HG03520 (cell line): ENCODE measurements around the gene SLC7A6OS.

Source experiments
- ATAC-seq: cut with Tn5 transposase; IDR thresholded peaks from one replicate; pipeline ENCODE4 v1.9.1; 2021; ENCODE audit warnings: mild to moderate bottlenecking, moderate library complexity; ENCODE audit not compliant: unreplicated experiment

SLC7A6OS gene

DNA sequence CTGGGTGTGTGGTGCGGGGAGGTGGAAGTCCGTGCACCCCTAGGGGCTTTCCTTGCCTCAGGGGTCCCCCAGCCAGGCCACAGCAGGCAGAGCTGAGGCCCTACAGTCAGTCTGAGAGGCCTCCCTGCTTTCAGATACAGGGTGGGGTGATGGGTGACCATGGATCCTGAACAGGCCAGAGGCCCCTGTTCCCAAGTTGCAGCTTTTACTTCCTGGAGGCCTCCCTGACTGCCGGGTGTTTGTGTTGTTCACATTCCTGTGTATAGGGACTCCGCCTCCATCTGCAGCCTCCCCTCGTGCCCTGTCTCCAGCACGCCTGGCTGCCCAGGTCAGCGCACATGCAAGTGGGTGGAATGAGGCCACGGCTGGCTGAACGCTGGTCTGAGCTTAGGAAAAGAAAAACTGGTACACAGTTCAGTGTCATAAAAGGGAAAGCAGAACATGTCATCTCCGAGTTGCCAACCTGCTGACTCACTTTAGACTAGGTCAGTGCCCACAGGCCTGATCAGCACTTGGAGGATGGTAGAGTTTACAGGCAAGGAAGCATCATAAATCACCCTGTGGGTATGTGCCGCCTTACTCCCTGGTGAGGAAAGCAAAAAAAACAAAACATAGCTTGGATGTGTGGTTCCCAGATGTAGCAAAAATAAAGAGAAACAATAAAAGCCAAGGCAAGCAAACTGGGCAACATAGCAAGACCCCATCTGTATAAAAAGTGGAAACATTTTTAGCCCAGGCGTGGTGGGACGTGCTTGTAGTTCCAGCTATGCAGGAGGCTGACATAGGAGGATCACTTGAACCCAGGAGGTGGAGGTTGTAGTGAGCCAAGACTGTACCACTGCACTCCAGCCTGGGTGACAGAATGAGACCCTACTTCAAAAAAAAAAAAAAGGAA is 52.6 kb downstream of the SLC7A6OS start:
- ATAC-seq, result no peak

DNA sequence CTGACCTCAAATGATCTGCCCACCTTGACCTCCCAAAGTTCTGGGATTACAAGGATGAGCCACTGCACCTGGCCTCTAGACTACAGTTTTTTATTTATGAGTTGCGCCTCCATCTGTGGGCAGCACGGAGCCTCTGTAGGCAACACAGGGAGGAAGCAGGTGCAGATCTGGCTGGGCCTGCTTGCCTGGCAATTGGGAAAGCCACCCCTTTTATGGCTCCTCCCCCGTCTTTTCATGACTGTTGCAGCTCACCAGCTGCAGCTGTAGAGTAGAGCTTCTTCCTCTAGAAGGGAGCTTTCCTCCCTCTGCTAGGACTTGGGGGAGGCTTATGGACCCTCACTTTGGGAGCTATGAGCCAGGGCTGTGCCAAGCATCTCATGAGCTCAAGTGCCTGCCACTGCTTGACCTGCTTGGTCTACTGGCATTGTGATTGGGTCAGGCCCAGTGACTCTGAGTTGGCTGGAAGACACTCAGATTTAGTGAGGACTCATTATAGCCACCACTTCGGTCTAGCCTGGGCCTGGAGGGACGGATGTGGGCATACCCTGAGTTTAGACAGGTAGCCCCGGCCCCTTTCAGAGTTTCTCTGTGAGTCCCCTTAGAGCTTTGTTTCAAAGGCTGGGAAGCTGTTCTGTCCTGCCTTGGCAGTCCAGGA is 53.4 kb downstream of the SLC7A6OS start:
- no peak for ATAC-seq

DNA sequence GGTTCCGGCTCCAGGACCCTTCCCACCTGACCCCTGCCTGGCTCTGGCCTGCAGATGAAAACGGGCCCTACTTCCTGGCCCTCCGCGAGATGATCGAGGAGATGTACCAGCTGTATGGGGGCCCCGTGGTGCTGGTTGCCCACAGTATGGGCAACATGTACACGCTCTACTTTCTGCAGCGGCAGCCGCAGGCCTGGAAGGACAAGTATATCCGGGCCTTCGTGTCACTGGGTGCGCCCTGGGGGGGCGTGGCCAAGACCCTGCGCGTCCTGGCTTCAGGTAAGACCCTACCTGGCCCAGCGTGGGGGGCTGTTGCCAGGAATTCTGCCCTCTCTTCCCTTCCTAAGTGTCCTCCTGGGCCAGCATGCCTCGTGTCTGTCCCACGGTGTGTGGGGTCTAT is 55.0 kb downstream of the SLC7A6OS start:
- ATAC-seq, result no peak

DNA sequence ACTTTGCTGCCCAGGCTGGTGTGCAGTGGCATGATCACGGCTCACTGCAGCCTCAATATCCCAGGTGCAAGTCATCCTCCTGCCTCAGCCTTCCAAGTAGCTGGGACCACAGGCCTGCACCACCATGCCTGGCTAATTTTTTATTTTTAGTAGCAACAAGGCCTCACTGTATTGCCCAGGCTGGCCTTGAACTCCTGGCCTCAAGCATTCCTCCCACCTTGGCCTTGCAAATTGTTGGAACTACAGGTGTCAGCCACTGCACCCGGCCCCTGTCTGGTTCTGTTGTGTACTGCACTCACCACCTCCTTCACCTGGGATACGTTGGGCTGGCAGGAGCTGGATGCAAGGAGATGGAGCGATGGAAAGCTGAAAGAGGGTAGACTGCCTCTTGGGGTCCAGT is 57.0 kb downstream of the SLC7A6OS start:
- ATAC-seq, result no peak

DNA sequence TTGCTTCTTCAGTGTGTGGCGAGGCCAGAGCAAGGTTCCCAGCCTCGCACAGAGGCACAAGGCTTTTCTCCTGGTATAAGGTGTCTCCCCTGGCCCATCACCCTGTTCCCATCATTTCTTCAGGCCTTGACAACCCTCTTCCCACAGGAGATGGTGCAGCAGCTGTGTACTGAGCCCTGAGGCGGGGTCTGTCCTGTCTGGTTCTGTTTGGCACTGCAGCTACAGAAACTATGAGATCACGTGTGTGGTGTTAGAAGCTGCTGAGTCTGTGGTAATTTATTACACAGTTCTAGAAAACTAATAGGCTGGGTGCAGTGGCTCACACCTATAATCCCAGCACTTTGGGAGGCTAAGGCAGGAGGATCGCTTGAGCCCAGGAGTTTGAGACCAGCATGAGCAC is 58.4 kb downstream of the SLC7A6OS start:
- no peak for ATAC-seq

DNA sequence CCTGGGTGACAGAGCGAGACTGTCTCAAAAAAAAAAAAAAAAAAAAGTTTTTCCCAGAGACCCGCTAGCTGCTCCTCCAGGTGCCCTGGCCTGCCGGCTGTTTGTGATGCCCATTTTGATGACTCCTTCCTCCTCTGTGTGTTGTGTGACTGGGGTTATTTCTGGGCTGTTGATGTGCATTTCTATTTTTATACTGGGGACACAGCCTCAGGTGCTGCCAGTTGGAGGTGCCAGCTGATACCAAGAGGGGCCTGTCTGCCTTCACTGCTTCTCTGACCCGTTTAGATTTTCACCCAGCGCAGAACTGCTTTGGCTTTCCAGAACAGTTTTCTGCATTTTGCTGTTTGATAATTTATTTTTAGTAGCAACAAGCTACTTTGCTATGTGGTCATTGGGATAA is 58.9 kb downstream of the SLC7A6OS start:
- ATAC-seq, result no peak

DNA sequence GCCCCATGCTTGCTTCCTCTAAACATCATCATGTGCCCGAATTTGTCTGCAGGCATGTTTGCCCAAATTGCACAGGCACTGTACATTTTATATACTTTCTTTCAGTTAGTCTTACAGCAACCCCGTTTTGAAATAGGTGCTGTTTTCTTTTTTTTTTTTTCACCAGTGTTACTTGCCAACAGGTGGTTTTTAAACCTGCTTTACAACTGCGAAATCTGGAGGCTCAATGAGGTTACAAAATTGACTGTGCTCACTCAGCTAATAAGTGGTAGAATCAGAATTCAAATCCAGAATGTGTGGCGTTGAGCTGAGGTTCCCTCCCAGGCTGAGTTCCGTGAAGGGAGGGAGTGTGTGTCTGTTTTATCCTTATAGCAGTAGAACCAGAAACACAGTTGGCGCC is 59.8 kb downstream of the SLC7A6OS start:
- no peak for ATAC-seq

DNA sequence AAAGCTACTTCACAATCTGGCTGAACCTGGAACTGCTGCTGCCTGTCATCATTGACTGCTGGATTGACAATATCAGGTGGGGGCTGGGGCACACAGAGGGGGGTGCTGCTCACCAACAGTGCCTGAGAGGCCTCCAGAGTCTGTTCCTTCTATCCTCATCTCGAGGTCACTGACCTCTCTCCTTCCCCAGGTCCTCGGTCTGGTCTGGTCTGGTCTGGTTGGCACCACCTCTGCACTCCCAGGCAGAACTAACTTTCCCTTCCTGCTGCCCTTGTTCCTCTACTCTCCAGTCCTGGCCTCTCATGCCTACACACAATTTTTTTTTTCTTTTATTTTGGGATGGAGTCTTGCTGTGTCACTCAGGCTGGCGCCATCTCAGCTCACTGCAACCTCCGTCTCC is 61.4 kb downstream of the SLC7A6OS start:
- no peak for ATAC-seq
